Stimulated activated CD4-positive, alpha-beta T cell treated with anti-CD3 and anti-CD28 coated beads, Interleukin-15, amount 100 ng/mL, for 24 hours (primary cell): ENCODE measurements around the gene CERS1.
"Not testable (repeated sequence)": the region's sequence is repeated elsewhere in the genome, so short reads cannot be mapped to it uniquely, and the experiment has no call there.

Experiments
- DNase-seq: peaks from one replicate; pipeline ENCODE4 v3.0.0-alpha.2; 2020

The CERS1 gene

GRCh38 chr19:18917593-18917992 is 21.6 kb upstream of the CERS1 start:
- not testable (repeated sequence) for DNase-seq

GRCh38 chr19:18915639-18916038 is 19.7 kb upstream of the CERS1 start:
- DNase-seq, result peak; percentile 56

- no peak for DNase-seq
Measured at GRCh38 chr19:18913466-18913865, 17.5 kb upstream of the CERS1 start.

GRCh38 chr19:18912933-18913332 is 17.0 kb upstream of the CERS1 start:
- no peak for DNase-seq

GRCh38 chr19:18910801-18911436 is 15.0 kb upstream of the CERS1 start:
- DNase-seq, result no peak

GRCh38 chr19:18910010-18910409 is 14.1 kb upstream of the CERS1 start:
- no peak for DNase-seq

DNA sequence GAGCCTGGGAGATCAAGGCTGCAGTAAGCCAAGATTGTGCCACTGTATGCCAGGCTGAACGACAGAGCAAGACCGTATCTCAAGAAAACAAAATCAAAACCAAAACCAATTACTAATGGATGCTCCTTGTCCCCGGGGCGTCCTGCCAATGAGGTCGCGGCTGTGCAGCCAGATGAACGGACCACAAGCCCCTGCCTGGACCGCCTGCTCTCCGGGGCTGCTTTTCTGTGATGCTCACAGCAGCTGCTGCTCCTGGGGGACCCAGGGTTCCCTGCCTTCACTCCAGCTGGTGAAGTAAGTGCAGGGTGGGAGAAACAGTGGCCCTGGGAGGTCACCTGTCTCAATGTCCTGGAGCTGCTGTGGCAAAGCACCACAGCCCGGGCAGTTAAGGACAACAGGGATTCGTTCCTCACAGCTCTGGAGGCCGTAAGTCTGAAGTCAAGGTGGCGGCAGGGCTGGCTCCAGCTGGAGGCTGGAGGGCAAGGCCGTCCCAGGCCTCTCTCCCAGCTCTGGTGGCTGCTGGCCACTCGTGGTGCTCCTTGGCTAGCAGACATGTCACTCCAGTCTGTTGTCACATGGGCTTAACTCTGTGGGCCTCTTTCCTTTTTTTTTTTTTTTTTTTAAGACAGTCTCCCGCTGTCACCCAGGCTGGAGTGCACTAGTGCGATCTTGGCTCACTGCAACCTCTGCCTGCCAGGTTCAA is 13.1 kb upstream of the CERS1 start:
- DNase-seq, result no peak

DNA sequence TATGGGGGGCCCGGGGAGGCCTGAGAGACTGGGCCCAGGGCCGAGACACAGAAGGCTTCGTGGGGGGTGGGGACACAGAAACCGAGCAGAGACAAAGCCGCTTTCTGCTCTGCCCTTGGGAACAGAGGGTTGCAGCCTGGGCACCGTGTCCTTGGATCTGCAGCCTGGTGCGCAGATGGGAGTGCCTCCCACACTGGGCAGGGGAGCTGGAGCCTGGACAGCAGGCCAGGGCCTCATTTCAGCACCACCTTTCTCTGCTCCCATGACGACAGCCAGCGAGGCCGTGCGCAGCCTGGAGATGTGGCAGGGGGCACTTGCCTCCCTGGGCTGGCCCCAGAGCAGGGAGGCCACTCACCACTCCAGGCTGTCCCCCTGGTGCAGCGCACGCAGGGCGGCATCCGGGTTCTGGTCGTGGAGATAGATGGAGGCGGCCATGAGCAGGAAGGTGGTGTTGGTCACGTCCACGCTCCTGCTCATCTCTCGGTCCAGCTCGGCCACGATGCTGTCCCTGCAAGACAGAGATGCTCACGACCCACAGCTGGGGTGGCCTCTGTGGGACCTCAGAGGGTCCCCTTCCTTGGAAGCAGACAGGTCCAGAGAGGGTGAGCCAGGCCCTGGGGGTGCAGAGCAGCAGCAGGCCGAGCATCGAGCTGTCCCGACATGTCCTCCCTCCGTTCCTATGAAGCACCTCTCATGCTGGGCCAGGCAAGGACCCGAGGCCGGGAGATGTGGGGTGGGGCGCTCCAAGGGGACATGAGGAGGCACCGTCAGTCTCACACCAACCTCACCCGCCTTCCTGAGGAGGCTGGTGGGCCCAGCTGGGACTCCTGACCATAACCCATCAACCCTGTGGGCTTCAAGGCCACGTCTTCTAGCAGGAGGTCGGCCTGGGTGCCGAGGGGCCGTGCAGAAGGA is 10.9 kb upstream of the CERS1 start:
- no peak for DNase-seq

- DNase-seq, result no peak
Measured at GRCh38 chr19:18905513-18906236, 9.7 kb upstream of the CERS1 start.

DNA sequence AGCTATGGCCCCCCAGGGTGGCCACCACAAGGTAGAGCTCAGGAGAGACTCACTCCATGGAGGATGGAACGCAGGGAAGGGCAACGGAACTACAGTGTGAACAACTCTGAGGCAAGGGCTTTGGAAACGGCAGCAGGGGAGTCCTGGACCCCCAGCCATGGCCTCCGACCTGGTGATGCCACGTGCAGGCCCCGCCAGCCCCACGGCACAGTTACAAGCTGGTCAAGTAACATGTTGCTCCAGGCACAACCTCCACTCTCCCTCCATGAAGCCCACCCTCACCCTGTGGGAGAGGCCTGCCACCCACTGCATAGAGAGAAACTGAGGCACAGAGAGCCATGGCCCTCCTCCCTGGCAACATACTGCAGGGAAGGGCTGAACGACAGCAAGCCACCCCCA is 9.1 kb upstream of the CERS1 start:
- no peak for DNase-seq

- DNase-seq, result no peak
Measured at GRCh38 chr19:18904334-18905057, 8.5 kb upstream of the CERS1 start.

DNA sequence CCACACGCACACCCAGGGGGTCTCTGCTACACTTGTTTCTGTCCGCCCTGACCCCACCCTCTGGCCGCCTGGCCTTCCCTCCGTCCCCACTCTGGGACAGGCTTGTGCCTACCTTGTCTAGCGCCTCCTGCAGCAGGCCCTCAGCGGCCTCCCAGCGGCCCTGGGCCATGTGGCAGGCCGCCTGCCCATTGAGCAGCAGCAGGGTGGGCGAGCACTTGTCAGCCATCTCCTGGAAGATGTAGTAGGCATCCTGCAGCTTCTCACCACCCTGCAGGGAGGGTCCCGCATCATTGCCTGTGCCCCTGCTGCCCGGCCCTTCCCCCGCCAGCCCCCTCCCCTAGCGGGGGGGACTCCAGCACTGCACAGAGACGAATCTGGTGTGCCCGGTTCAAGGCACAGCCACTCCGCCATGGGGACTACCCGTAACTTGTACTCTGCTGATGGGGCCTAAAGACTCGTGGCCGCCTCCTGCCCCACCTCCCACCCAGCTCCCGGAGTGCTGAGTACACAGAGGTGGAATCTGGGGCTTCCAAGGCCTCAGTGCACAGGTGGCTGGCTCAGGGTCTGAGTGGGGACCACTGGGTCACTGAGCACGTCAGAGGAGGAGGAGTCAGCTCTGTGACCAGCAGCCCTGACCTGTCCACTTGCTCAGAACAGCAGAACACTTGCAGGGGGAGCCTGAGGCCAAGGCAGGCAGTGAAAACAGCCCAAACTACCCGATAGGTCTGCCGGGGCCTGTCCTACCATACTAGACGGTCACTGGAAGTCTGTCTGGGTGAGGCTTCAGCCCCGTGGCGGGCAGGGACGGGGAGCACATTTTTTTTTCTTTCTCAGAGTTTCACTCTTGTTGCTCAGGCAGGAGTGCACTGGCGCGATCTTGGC is 7.4 kb upstream of the CERS1 start:
- DNase-seq, result no peak

GRCh38 chr19:18902519-18902918 is 6.6 kb upstream of the CERS1 start:
- DNase-seq, result not testable (repeated sequence)

DNA sequence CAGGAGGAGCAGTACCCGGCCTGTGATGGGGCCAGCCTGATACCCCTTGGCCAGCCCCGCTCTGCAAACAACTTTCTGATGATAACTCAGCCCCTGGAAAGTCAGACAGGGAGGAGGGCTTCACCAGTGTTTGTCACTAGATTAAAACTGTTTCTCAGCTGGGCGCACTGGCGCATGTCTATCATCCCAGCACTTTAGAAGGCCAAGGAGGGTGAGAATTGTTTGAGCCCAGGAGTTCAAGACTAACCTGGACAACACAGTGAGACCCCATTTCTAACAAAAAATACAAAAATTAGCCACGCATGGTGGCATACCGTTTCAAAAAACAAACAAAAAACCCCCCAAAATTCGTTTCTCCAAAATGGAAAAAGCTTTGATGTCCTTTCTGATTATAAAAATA is 5.5 kb upstream of the CERS1 start:
- DNase-seq, result no peak

DNA sequence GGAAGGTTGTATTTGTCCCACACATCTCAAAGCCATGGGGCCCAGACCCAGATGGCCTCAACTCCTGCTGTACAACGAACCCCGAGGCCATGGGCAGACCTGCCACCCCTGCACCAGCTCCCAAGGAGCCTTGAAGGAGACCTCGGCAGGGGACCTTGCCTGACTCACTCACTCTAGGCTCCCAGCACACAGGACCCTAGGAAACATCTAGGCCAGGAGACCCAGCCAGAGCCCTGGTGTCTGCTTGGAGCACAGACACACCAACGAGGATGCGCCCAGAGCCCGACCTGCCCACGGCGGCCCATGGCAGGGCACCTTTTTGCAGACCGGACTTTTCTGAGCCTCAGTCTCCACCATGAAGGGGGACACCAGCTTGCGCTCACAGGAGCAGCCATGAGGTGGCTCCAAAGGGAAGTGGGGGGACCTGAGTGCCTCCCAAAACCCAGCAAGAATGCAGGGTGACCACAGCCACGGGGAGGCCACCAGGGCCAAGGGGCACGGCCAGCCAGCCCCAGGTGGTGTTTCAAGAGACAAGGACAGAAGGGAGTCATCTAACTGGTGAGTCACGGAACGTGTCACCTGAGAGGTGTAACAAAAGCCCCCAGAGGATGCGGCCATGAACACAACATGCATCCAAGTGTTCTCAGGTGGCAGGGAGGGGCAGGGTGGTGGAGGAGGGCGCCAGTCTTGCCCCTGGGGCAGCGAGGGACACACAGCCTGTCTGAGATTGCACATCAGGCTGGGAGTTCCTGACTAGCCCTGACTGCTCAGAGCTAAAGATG is 4.9 kb upstream of the CERS1 start:
- DNase-seq, result no peak

- no peak for DNase-seq
Measured at GRCh38 chr19:18899624-18900560, 3.9 kb upstream of the CERS1 start.

DNA sequence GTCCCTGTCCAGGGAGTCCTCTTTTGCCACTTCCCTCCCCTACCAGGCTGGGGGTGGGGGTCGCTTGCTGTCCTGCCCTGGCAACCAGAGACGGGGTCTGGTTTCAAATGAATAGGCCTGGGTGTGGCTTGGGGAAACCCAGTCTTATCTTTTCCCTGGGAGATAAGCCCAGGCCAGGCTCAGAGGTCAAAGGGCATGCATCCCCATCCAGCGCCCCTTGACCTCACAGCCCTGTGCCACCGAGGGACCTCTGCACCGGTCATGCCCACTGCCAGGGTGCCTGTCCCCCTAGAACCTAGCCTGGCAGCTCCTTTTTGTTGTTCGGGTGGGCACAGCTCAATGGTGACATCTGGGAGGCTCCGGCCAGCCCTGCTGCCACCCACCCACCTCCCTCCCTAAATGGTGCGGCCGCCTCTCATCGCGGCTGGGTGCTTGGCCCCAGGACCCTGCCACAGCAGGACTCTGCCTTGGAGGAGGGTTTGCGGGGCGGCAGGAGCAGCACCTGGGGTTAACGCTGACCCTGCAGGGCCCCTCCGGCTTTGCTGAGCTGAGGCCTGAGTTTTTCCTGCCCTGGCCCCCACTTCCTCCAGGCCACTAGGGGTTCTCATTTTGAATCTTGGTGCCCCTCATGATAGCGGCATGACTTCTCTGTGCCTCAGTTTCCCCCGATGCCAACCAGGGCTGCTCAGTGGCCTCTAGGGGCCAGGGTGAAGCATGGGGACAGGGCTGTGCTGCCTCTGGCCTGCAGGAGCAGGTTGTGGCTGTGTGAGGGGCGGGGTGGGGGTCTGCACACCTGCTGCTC is 2.9 kb upstream of the CERS1 start:
- DNase-seq, result no peak

GRCh38 chr19:18898081-18898606 is 2.2 kb upstream of the CERS1 start:
- no peak for DNase-seq
